DMS 273 (cell line): ENCODE measurements around the gene ACAN.

Source experiments
- DNase-seq: peaks from one replicate; lab custom pipeline; 2025; ENCODE audit not compliant: unreplicated experiment; lab: John Stamatoyannopoulos, UW

The ACAN gene

GRCh38 chr15:88803241-88803919 is at the start of gene ACAN:
ACAN (plus strand) TSS chr15:88803436; CDS start chr15:88836207, 32,771 bp downstream.
- no peak for DNase-seq

- DNase-seq: no peak
Measured at GRCh38 chr15:88756521-88756920, 46.7 kb upstream of the ACAN start.

GRCh38 chr15:88756921-88757320 is 46.3 kb upstream of the ACAN start:
- DNase-seq: no peak

- no peak for DNase-seq
Measured at GRCh38 chr15:88759872-88760271, 43.4 kb upstream of the ACAN start.

- no peak for DNase-seq
Measured at GRCh38 chr15:88764448-88764847, 38.8 kb upstream of the ACAN start.

GRCh38 chr15:88765212-88765611 is 38.0 kb upstream of the ACAN start:
- DNase-seq: no peak

- DNase-seq: peak; percentile 28
Measured at GRCh38 chr15:88769161-88769971, 33.9 kb upstream of the ACAN start.

- no peak for DNase-seq
Measured at GRCh38 chr15:88775776-88776175, 27.5 kb upstream of the ACAN start.

- DNase-seq: peak; percentile 16
Measured at GRCh38 chr15:88776646-88777045, 26.6 kb upstream of the ACAN start.

- DNase-seq: no peak
Measured at GRCh38 chr15:88779944-88780343, 23.3 kb upstream of the ACAN start.

GRCh38 chr15:88782465-88782864 is 20.8 kb upstream of the ACAN start:
- DNase-seq: no peak

- no peak for DNase-seq
Measured at GRCh38 chr15:88785217-88785616, 18.0 kb upstream of the ACAN start.

- no peak for DNase-seq
Measured at GRCh38 chr15:88788036-88788435, 15.2 kb upstream of the ACAN start.

- no peak for DNase-seq
Measured at GRCh38 chr15:88788816-88789215, 14.4 kb upstream of the ACAN start.

GRCh38 chr15:88790486-88790885 is 12.8 kb upstream of the ACAN start:
- DNase-seq: no peak

- DNase-seq: no peak
Measured at GRCh38 chr15:88791637-88792036, 11.6 kb upstream of the ACAN start.

- DNase-seq: no peak
Measured at GRCh38 chr15:88792342-88793282, 10.6 kb upstream of the ACAN start.

- DNase-seq: peak; percentile 49
Measured at GRCh38 chr15:88794001-88794400, 9.2 kb upstream of the ACAN start.

GRCh38 chr15:88797663-88798339 is 5.4 kb upstream of the ACAN start:
- DNase-seq: no peak

- DNase-seq: no peak
Measured at GRCh38 chr15:88799341-88799740, 3.9 kb upstream of the ACAN start.

GRCh38 chr15:88800026-88800425 is 3.2 kb upstream of the ACAN start:
- no peak for DNase-seq
